ENCODE measurements around the gene NEK11. TPM values are rescaled to one million over a fixed set of nuclear protein-coding genes. Genes with fewer than 3 reads are reported as not detected.

Gene NEK11
- total and polyA plus RNA-seq, 10 donors: 0.77 to 5.9 (median 3.4) TPM

- Histone ChIP-seq H3K36me3 (no peaks in the 10 kb centered on the region), H3K27ac (no peak overlapping the region), H3K27me3 (replicated peaks in 1 of 7) (no peaks in the 10 kb centered on the region), H3K4me3 (no peak overlapping the region), H3K9me3 (no peaks in the 10 kb centered on the region), H3K4me1 (no peaks in the 10 kb centered on the region)
- DNase-seq: no peak
- intact Hi-C loops (cut with DNase I; ENCODE audit: low total_unique reads): no loop called here
- no peak for TF ChIP-seq POLR2AphosphoS5 (IDR thresholded peaks at IDR 0.05)
- WGBS, 5 donors: 85 to 97% (median 94%) methylated on average over 1 of the region's 1 CpG
Measured at GRCh38 chr3:131081224-131081623, 54.5 kb downstream of the NEK11 start.

DNA sequence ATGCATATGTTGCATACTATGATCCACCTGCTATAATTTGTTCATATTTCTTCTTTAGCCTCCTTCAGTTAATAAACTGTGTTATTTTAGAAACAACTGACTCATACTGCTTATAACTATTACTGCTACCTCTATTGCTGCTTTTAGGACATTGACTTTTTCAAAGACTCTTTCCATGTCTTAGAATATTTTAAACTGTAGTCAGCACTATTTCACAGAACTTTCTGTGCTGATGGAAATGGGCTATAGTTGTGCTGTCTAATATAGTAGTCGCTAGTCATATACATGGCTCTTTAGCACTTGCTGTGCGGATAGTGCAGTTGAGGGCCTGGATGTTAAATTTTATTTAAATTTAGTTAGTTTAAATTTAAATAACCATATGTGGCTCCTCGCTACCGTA, 55.6 kb downstream of the NEK11 start:
- DNase-seq: no peak
- Histone ChIP-seq H3K27ac (no peak overlapping the region), H3K36me3 (no peaks in the 10 kb centered on the region), H3K27me3 (replicated peaks in 1 of 7) (no peaks in the 10 kb centered on the region), H3K4me1 (no peaks in the 10 kb centered on the region), H3K9me3 (no peaks in the 10 kb centered on the region), H3K4me3 (no peak overlapping the region)
- intact Hi-C loops (cut with DNase I; ENCODE audit: low total_unique reads): no loop called here
- 95 to 98% (median 97%) methylated on average over 4 of the region's 4 CpGs for WGBS, 5 donors
- no peak for TF ChIP-seq CTCF (IDR thresholded peaks at IDR 0.05 in 8 of 11, conservative IDR thresholded peaks at IDR 0.05 in 3 of 11)
- no peak for TF ChIP-seq POLR2AphosphoS5 (IDR thresholded peaks at IDR 0.05)
- no peak for TF ChIP-seq POLR2A (IDR thresholded peaks at IDR 0.05)

GRCh38 chr3:131082871-131083863, 56.5 kb downstream of the NEK11 start:
- peak; percentile 61 for DNase-seq
- no peak overlapping the region for H3K27ac ChIP-seq
- WGBS, 5 donors: 37 to 65% (median 46%) methylated on average over 5 of the region's 5 CpGs
- no peak overlapping the region for H3K4me3 ChIP-seq
- no peaks in the 10 kb centered on the region for H3K36me3 ChIP-seq
- H3K4me1 ChIP-seq: no peaks in the 10 kb centered on the region
- H3K27me3 ChIP-seq (replicated peaks in 1 of 7): no peaks in the 10 kb centered on the region
- intact Hi-C loops (cut with DNase I; ENCODE audit: low total_unique reads): no loop called here
- no peaks in the 10 kb centered on the region for H3K9me3 ChIP-seq
- TF ChIP-seq POLR2AphosphoS5 (IDR thresholded peaks at IDR 0.05): no peak
- no peak for TF ChIP-seq CTCF (IDR thresholded peaks at IDR 0.05 in 8 of 11, conservative IDR thresholded peaks at IDR 0.05 in 3 of 11)
- TF ChIP-seq POLR2A (IDR thresholded peaks at IDR 0.05): no peak

- Histone ChIP-seq H3K9me3 (no peaks in the 10 kb centered on the region), H3K27ac (no peak overlapping the region), H3K27me3 (replicated peaks in 1 of 7) (no peaks in the 10 kb centered on the region), H3K36me3 (no peaks in the 10 kb centered on the region), H3K4me3 (no peak overlapping the region), H3K4me1 (no peaks in the 10 kb centered on the region)
- DNase-seq: no peak
- TF ChIP-seq CTCF (IDR thresholded peaks at IDR 0.05 in 8 of 11, conservative IDR thresholded peaks at IDR 0.05 in 3 of 11) (no peak), POLR2AphosphoS5 (IDR thresholded peaks at IDR 0.05) (no peak), POLR2A (IDR thresholded peaks at IDR 0.05) (no peak)
- 88 to 98% (median 96%) methylated on average over 3 of the region's 3 CpGs for WGBS, 5 donors
- intact Hi-C loops (cut with DNase I; ENCODE audit: low total_unique reads): no loop called here
Measured at GRCh38 chr3:131091768-131092167, 65.1 kb downstream of the NEK11 start.
